OCI-LY3 (cell line): ENCODE data around the gene ANKH.

Source experiments
- H2AFZ ChIP-seq: fragments of 200-600, 300-600 bp; shearing (Covaris generic); 2 replicates; pipeline ENCODE4 v1.6.0; 2014; ENCODE audit warnings: antibody characterized with exemption, low read depth, low read length
- H3K27ac ChIP-seq: fragments of 200-600, 300-600 bp; sonication (generic); 2 replicates; pipeline ENCODE4 v1.5.1; 2014; ENCODE audit warnings: mild to moderate bottlenecking, low read length, moderate library complexity, mixed read lengths
- H3K27me3 ChIP-seq: fragments of 200-600, 300-600 bp; sonication (generic); 2 replicates; pipeline ENCODE4 v1.6.1; 2014; ENCODE audit warnings: low read depth, low read length, mixed read lengths
- H3K36me3 ChIP-seq: fragments of 200-600, 300-600 bp; sonication (generic); replicated peaks from 2 replicates; pipeline ENCODE3; 2014; ENCODE audit warnings: low read depth, low read length, mixed read lengths
- H3K4me1 ChIP-seq: fragments of 300-600, 200-600 bp; sonication (generic); 2 replicates; pipeline ENCODE4 v1.6.1; 2014; ENCODE audit warnings: low read length, mixed read lengths
- H3K4me2 ChIP-seq: fragments of 200-600, 300-600 bp; sonication (generic); 2 replicates; pipeline ENCODE4 v1.6.1; 2014; ENCODE audit warnings: low read length, mixed read lengths
- H3K4me3 ChIP-seq: fragments of 300-600, 200-600 bp; sonication (generic); 2 replicates; pipeline ENCODE4 v1.5.1; 2014; ENCODE audit warnings: antibody characterized with exemption, mild to moderate bottlenecking, low read length, moderate library complexity
- H3K79me2 ChIP-seq: fragments of 300-600, 200-600 bp; shearing (Covaris generic); 2 replicates; pipeline ENCODE4 v1.6.1; 2014; ENCODE audit warnings: mild to moderate bottlenecking, low read length, mixed read lengths
- H3K9ac ChIP-seq: fragments of 300-600, 200-600 bp; shearing (Covaris generic); 2 replicates; pipeline ENCODE4 v1.6.0; 2014; ENCODE audit warnings: mild to moderate bottlenecking, low read length, moderate library complexity
- H3K9me3 ChIP-seq: fragments of 200-600, 300-600 bp; shearing (Covaris generic); 2 replicates; pipeline ENCODE4 v1.6.1; 2014; ENCODE audit warnings: low read length, mixed read lengths; ENCODE audit not compliant: insufficient read depth
- H4K20me1 ChIP-seq: fragments of 200-600, 300-600 bp; sonication (generic); 2 replicates; pipeline ENCODE4 v1.6.1; 2016; ENCODE audit warnings: low read length, mixed read lengths; ENCODE audit not compliant: insufficient read depth
- EZH2phosphoT487 ChIP-seq: fragments of 200-600 bp; shearing (Covaris generic); IDR thresholded peaks from 2 replicates; pipeline ENCODE4 v1.6.1; 2018; ENCODE audit warnings: antibody characterized with exemption, mixed run types, low read depth
- TF ChIP-seq, protein P1 (sequence below): fragments of 200-600, 300-600 bp; sonication (generic); IDR thresholded peaks from 2 replicates; pipeline ENCODE4 v1.5.1; 2014; ENCODE audit warnings: antibody characterized with exemption, low read length, low read depth

The ANKH gene

DNA sequence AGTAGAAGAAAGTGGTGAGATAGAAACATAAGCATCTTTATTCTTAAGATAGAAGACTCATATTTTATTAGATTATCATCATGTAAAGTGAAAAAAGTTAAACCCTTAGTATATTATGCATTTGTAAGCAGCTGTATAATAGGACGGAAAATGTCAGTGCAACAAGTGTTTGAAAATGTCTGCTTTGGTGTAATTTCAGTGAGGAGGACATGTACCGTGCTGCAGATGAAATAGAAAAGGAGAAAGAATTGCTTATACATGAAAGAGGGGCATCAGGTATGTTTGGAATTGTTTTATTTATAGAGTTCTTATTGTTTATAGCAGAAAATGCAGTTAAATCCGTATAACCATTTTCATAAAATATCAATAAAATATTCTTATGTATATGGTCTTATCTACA lies 198.1 kb downstream of the ANKH start:
- no peak overlapping the region for H3K4me3 ChIP-seq
- no peak overlapping the region for H3K27ac ChIP-seq
- H3K27me3 ChIP-seq = no peaks in the 10 kb centered on the region
- H3K79me2 ChIP-seq = peaks cover 95% of the 10 kb centered on the region
- peaks cover 49% of the 10 kb centered on the region for H3K4me1 ChIP-seq
- H4K20me1 ChIP-seq = peaks cover 49% of the 10 kb centered on the region
- H3K4me2 ChIP-seq = no peak overlapping the region
- H3K9ac ChIP-seq = no peak overlapping the region
- H3K9me3 ChIP-seq = no peaks in the 10 kb centered on the region
- peaks cover 32% of the 10 kb centered on the region for H3K36me3 ChIP-seq
- no peak for TF ChIP-seq EZH2phosphoT487
- TF ChIP-seq, protein P1, sequence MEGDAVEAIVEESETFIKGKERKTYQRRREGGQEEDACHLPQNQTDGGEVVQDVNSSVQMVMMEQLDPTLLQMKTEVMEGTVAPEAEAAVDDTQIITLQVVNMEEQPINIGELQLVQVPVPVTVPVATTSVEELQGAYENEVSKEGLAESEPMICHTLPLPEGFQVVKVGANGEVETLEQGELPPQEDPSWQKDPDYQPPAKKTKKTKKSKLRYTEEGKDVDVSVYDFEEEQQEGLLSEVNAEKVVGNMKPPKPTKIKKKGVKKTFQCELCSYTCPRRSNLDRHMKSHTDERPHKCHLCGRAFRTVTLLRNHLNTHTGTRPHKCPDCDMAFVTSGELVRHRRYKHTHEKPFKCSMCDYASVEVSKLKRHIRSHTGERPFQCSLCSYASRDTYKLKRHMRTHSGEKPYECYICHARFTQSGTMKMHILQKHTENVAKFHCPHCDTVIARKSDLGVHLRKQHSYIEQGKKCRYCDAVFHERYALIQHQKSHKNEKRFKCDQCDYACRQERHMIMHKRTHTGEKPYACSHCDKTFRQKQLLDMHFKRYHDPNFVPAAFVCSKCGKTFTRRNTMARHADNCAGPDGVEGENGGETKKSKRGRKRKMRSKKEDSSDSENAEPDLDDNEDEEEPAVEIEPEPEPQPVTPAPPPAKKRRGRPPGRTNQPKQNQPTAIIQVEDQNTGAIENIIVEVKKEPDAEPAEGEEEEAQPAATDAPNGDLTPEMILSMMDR = no peak
- H2AFZ ChIP-seq = no peak overlapping the region

DNA sequence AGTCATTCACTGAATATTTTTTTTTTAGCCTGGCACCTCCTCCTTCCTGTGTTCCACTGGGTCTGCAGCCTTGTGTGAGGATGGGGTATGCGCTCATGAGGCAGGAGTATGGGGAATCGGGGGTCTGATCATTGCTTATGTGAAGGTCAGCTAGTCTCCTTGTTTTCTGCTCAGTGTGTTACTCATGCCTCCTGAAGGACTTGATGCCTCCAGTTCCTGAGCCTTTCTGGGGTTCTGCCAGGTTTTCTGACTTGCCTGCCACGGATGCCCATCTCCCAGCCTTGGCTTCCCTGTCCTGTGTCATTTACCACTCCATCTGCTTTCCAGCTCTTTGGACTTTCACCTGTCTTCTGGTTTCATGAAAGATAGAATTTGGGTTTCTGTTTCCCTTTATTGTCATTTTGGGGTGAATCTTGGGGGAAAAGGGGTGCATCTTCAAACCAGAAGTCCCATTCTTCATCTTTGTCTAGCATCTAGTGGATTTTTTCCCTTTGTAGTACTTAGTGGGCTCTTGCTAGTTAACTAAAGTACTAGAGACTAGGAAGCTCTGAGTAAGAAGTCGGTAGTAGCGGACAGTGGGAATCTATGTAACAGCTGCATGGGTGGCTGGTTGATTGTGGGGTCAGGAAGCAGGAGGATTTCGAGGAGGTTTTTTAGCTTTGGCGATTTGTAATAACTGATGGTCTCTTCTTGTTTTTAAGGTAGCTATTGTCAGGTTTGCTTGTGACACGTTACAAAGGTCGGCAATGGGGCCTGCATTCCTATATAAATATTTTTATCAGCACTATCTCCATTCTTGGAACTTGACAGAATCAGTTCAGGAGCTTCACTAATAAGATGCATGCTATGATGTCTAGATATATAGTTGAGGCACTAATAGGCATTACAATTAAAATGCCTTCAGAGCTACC lies 198.8 kb downstream of the ANKH start:
- H3K27ac ChIP-seq = no peak overlapping the region
- H3K27me3 ChIP-seq = no peaks in the 10 kb centered on the region
- H3K79me2 ChIP-seq = peaks cover 95% of the 10 kb centered on the region
- H3K4me2 ChIP-seq = no peak overlapping the region
- H3K36me3 ChIP-seq = peaks cover 31% of the 10 kb centered on the region
- H3K4me1 ChIP-seq = peaks cover 42% of the 10 kb centered on the region
- no peak overlapping the region for H3K9ac ChIP-seq
- H3K4me3 ChIP-seq = no peak overlapping the region
- no peak overlapping the region for H2AFZ ChIP-seq
- no peaks in the 10 kb centered on the region for H3K9me3 ChIP-seq
- H4K20me1 ChIP-seq = peaks cover 44% of the 10 kb centered on the region
- no peak for TF ChIP-seq EZH2phosphoT487
- TF ChIP-seq, protein P1 = no peak

DNA sequence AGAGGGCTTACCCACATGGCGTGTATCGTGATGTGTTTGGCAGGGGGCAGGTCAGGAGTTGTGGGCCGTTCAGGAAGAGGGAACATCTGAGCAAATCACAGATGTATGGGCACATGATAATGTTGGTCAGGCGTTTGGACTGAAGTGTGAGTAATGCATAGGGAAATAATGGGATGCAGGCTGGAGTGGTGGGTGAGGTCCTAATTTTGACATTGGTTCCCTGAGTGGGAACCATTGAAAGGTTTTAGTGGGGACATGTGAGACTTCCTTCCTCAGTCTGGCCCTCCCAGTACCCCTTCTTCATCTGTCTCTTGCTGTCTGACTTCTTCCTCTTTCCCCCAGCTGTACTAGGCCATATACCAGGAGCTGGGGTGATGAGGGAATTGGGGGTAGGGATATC lies 199.5 kb downstream of the ANKH start:
- H3K27me3 ChIP-seq = no peaks in the 10 kb centered on the region
- H3K4me2 ChIP-seq = 0 out of 2 replicates have a peak overlapping the region, but pooled peaks have one; percentile 76
- H4K20me1 ChIP-seq = peaks cover 43% of the 10 kb centered on the region
- H3K4me1 ChIP-seq = peaks cover 42% of the 10 kb centered on the region
- no peak overlapping the region for H3K9ac ChIP-seq
- no peak overlapping the region for H3K27ac ChIP-seq
- H3K36me3 ChIP-seq = peaks cover 27% of the 10 kb centered on the region
- H3K4me3 ChIP-seq = no peak overlapping the region
- H3K79me2 ChIP-seq = peaks cover 97% of the 10 kb centered on the region
- H3K9me3 ChIP-seq = no peaks in the 10 kb centered on the region
- TF ChIP-seq, protein P1 = no peak
- TF ChIP-seq EZH2phosphoT487 = no peak
- no peak overlapping the region for H2AFZ ChIP-seq

DNA sequence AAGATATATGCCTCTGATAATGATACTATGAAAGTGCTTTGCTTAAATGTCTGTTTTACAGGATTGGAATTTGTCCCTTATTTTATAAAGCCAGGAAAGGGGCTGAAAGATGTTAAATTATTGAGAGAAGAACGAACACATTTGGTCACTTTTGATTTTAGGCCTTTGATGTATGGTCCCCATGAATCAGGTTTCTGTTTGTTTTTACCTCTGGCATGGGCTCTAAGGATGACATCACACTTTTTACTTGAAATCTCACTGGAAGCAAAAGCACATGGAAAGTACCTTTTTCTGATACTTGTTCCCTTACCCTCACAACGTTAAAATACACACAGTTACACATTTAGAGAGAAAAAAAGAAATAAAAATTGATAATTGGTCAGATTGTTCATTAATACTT lies 200.2 kb downstream of the ANKH start:
- Histone ChIP-seq H3K9ac (no peak overlapping the region), H3K27ac (no peak overlapping the region; the same call in 1 of the 2 replicates), H3K4me3 (peak overlapping the region; percentile 46), H3K4me1 (peaks cover 39% of the 10 kb centered on the region), H3K27me3 (no peaks in the 10 kb centered on the region), H2AFZ (no peak overlapping the region), H3K4me2 (peak overlapping the region; percentile 76), H3K36me3 (peaks cover 26% of the 10 kb centered on the region), H3K9me3 (no peaks in the 10 kb centered on the region), H4K20me1 (peaks cover 43% of the 10 kb centered on the region), H3K79me2 (peaks cover 97% of the 10 kb centered on the region)
- TF ChIP-seq, protein P1 = no peak
- no peak for TF ChIP-seq EZH2phosphoT487
